SK-N-SH treated with all-trans-retinoic acid at 6 μM for 48 hours (cell line): ENCODE measurements around the gene ZNF99.

Source experiments
- ARNTL ChIP-seq: fragments of 450-650 bp; formaldehyde crosslinking; IDR thresholded peaks from 2 replicates; pipeline ENCODE4 v1.5.0; 2020; ENCODE audit warnings: low read depth, mild to moderate bottlenecking, moderate library complexity, borderline replicate concordance
- CREB5 ChIP-seq: fragments of 250-450 bp; sonication (Bioruptor Pico); IDR thresholded peaks from 2 replicates; pipeline ENCODE4 v1.5.1; 2020; ENCODE audit warnings: low read depth, mild to moderate bottlenecking, moderate library complexity
- ESRRG ChIP-seq: fragments of 250-450 bp; sonication (Bioruptor Pico); IDR thresholded peaks from 2 replicates; pipeline ENCODE4 v1.6.1; 2021; ENCODE audit warnings: mild to moderate bottlenecking
- GLIS3 ChIP-seq: fragments of 250-450 bp; sonication (Bioruptor Pico); IDR thresholded peaks from 2 replicates; pipeline ENCODE4 v1.5.0; 2020; ENCODE audit warnings: mild to moderate bottlenecking, moderate library complexity
- RARB ChIP-seq: fragments of 250-450 bp; sonication (Bioruptor Pico); IDR thresholded peaks from 2 replicates; pipeline ENCODE4 v1.8.0; 2021; ENCODE audit warnings: mild to moderate bottlenecking, moderate library complexity
- ZFP3 ChIP-seq: fragments of 250-450 bp; sonication (Bioruptor Pico); IDR thresholded peaks from 2 replicates; pipeline ENCODE4 v1.5.0; 2020; ENCODE audit warnings: mild to moderate bottlenecking, moderate library complexity
- ZFP30 ChIP-seq: fragments of 450-650 bp; formaldehyde crosslinking; IDR thresholded peaks from 2 replicates; pipeline ENCODE4 v1.5.0; 2022; ENCODE audit warnings: mild to moderate bottlenecking, moderate library complexity
- TF ChIP-seq, protein P1 (sequence below): fragments of 250-450 bp; sonication (Bioruptor Pico); IDR thresholded peaks from 2 replicates; pipeline ENCODE4 v1.8.0; 2020; ENCODE audit warnings: mild to moderate bottlenecking, moderate library complexity, borderline replicate concordance

- TF ChIP-seq, protein P1, sequence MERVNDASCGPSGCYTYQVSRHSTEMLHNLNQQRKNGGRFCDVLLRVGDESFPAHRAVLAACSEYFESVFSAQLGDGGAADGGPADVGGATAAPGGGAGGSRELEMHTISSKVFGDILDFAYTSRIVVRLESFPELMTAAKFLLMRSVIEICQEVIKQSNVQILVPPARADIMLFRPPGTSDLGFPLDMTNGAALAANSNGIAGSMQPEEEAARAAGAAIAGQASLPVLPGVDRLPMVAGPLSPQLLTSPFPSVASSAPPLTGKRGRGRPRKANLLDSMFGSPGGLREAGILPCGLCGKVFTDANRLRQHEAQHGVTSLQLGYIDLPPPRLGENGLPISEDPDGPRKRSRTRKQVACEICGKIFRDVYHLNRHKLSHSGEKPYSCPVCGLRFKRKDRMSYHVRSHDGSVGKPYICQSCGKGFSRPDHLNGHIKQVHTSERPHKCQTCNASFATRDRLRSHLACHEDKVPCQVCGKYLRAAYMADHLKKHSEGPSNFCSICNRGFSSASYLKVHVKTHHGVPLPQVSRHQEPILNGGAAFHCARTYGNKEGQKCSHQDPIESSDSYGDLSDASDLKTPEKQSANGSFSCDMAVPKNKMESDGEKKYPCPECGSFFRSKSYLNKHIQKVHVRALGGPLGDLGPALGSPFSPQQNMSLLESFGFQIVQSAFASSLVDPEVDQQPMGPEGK (CRISPR knock-in tag) = no peak
- TF ChIP-seq CREB5 (no peak), GLIS3 (CRISPR knock-in tag) (no peak), ESRRG (CRISPR knock-in tag) (no peak), ZFP3 (no peak), ARNTL (CRISPR knock-in tag) (no peak), RARB (CRISPR knock-in tag) (no peak), ZFP30 (CRISPR knock-in tag) (no peak)
These were observed 48.2 kb upstream of the ZNF99 start, which contains the start of gene ZNF723 for GRCh38 chr19:22832031-22832762.
